ENCODE measurements around the gene APBA2. TPM values are rescaled to one million over a fixed set of nuclear protein-coding genes. Genes with fewer than 3 reads are reported as not detected.

APBA2 gene
- total and polyA plus RNA-seq, 8 donors, result 0.45 to 13.3 (median 2.0) TPM; not detected in 1

- peaks cover 0 to 37% (median 0%) of the 10 kb centered on the region in 3 donors for H3K27me3 ChIP-seq
- DNase-seq, result no peak
- H3K4me1 ChIP-seq, result no peaks in the 10 kb centered on the region
- 81 to 93% (median 93%) methylated on average over 10 of the region's 10 CpGs for WGBS, 5 donors
- no peak for TF ChIP-seq POLR2AphosphoS5 (IDR thresholded peaks at IDR 0.05)
- no peak for TF ChIP-seq CTCF (IDR thresholded peaks at IDR 0.05)
- no peak for TF ChIP-seq EP300 (IDR thresholded peaks at IDR 0.05)
- no peak for TF ChIP-seq POLR2A (IDR thresholded peaks at IDR 0.05)
- intact Hi-C loops (cut with DNase I; ENCODE audit: low total_unique reads), result no loop called here
- H3K27ac ChIP-seq, result no peak overlapping the region
- no peaks in the 10 kb centered on the region for H3K9me3 ChIP-seq
- H3K4me3 ChIP-seq, result no peak overlapping the region
- no peaks in the 10 kb centered on the region for H3K36me3 ChIP-seq
These were observed 243.4 kb downstream of the APBA2 start for GRCh38 chr15:29129221-29129620.

- Histone ChIP-seq H3K27ac (no peak overlapping the region), H3K4me3 (no peak overlapping the region), H3K27me3 (peaks cover 0 to 37% (median 0%) of the 10 kb centered on the region in 3 donors), H3K9me3 (no peaks in the 10 kb centered on the region), H3K4me1 (no peaks in the 10 kb centered on the region), H3K36me3 (no peaks in the 10 kb centered on the region)
- 36 to 56% (median 47%) methylated on average over 11 of the region's 11 CpGs for WGBS, 5 donors
- DNase-seq, result no peak
- intact Hi-C loops (cut with DNase I; ENCODE audit: low total_unique reads), result no loop called here
- TF ChIP-seq CTCF (IDR thresholded peaks at IDR 0.05) (no peak), POLR2A (IDR thresholded peaks at IDR 0.05) (no peak), POLR2AphosphoS5 (IDR thresholded peaks at IDR 0.05) (no peak), EP300 (IDR thresholded peaks at IDR 0.05) (no peak)
These were observed 244.2 kb downstream of the APBA2 start for GRCh38 chr15:29129926-29130325.

- Histone ChIP-seq H3K36me3 (no peaks in the 10 kb centered on the region), H3K27me3 (peaks cover 0 to 37% (median 0%) of the 10 kb centered on the region in 3 donors), H3K9me3 (no peaks in the 10 kb centered on the region), H3K27ac (no peak overlapping the region), H3K4me1 (no peaks in the 10 kb centered on the region), H3K4me3 (no peak overlapping the region)
- intact Hi-C loops (cut with DNase I; ENCODE audit: low total_unique reads), result no loop called here
- no peak for TF ChIP-seq EP300 (IDR thresholded peaks at IDR 0.05)
- no peak for DNase-seq
- 29 to 43% (median 36%) methylated on average over 6 of the region's 6 CpGs for WGBS, 5 donors
These were observed 244.7 kb downstream of the APBA2 start for GRCh38 chr15:29130476-29130875.

- intact Hi-C loops (cut with DNase I; ENCODE audit: low total_unique reads), result no loop called here
- Histone ChIP-seq H3K27ac (no peak overlapping the region), H3K27me3 (peaks cover 0 to 37% (median 0%) of the 10 kb centered on the region in 3 donors), H3K9me3 (no peaks in the 10 kb centered on the region), H3K4me3 (no peak overlapping the region), H3K4me1 (no peaks in the 10 kb centered on the region), H3K36me3 (no peaks in the 10 kb centered on the region)
- WGBS, 5 donors, result 63 to 80% (median 72%) methylated on average over 15 to 19 of the region's 19 CpGs
- TF ChIP-seq CTCF (IDR thresholded peaks at IDR 0.05), result no peak
- TF ChIP-seq POLR2AphosphoS5 (IDR thresholded peaks at IDR 0.05), result no peak
- DNase-seq, result no peak
These were observed 245.4 kb downstream of the APBA2 start for GRCh38 chr15:29130951-29131839.

Data from stomach (tissue), 9 donors.